Stomach (tissue), 9 donors: ENCODE results near the gene ITPR1. TPM values are rescaled to one million over a fixed set of nuclear protein-coding genes. Genes with fewer than 3 reads are reported as not detected.

Source experiments
- DNase-seq, 2 donors: peaks; one replicate each; pipeline versions ENCODE4 v3.0.0 to v3.0.0-alpha.2; 2013 to 2019
- H3K27ac ChIP-seq, 5 donors: fragments of 200-600 bp in 4 of 5; sonication (generic) in 4 of 5; one replicate each; pipeline ENCODE4 v1.5.1; 2013 to 2019; ENCODE audit warnings: mild to moderate bottlenecking in 1 of 5, moderate library complexity in 1 of 5
- H3K27me3 ChIP-seq, 3 donors: fragments of 200-600 bp; sonication (generic); one replicate each; pipeline ENCODE4 v1.5.1; 2017 to 2019; ENCODE audit warnings: mixed run types in 1 of 3
- H3K36me3 ChIP-seq, 4 donors: fragments of 200-600 bp; sonication (generic); 1 replicate in 3 of 4; 2 replicates in 1 of 4; pipeline ENCODE4 v1.5.1; 2016 to 2019
- H3K4me1 ChIP-seq, 4 donors: fragments of 200-600 bp; sonication (generic); one replicate each; pipeline ENCODE4 v1.5.1; 2016 to 2019
- H3K4me3 ChIP-seq, 4 donors: fragments of 200-600 bp; sonication (generic) in 3 of 4; one replicate each; pipeline ENCODE4 v1.5.1; 2016 to 2019; ENCODE audit warnings: mild to moderate bottlenecking in 1 of 4
- H3K9me3 ChIP-seq, 4 donors: fragments of 200-600 bp; sonication (generic); one replicate each; pipeline ENCODE4 v1.5.1; 2016 to 2019
- EP300 ChIP-seq: sonication (generic); formaldehyde crosslinking; IDR thresholded peaks from one replicate; pipeline ENCODE4 v1.6.1; 2017; ENCODE audit warnings: antibody characterized with exemption
- POLR2A ChIP-seq, 4 donors: fragments of 450-650 bp; IDR thresholded peaks; one replicate each; pipeline ENCODE4 v1.6.1; 2016; ENCODE audit warnings: antibody characterized with exemption in 4 of 4, control low read depth in 2 of 4, mild to moderate bottlenecking in 1 of 4, moderate library complexity in 1 of 4
- POLR2AphosphoS5 ChIP-seq, 3 donors: sonication (generic); formaldehyde crosslinking; IDR thresholded peaks; one replicate each; pipeline ENCODE4 v1.6.1; 2016; ENCODE audit warnings: antibody characterized with exemption in 3 of 3
- WGBS, 5 donors: extraction: QIAGEN DNeasy Blood & Tissue Kit in 3 of 5; methylation state at CpG; one replicate each; pipeline versions ENCODE4 v1.1.5 to v1.1.7; 2013 to 2018; 5-methylcytosine and 5-hydroxymethylcytosine counted together
- intact Hi-C: fragments of 100-400 bp; cut with DNase I; formaldehyde crosslinking; loops from one replicate; pipeline ENCODE4 v1.15.1; 2023; ENCODE audit warnings: low total_unique reads
- polyA plus RNA-seq, 3 donors: library from polyadenylated mRNA; stranded (reverse); fragments of 200-250 nt; gene quantifications; one replicate each; pipeline ENCODE4 v1.2.3, GENCODE V29; 2013
- total RNA-seq, 5 donors: library from RNA; depleted of rRNA; stranded (reverse); fragments of >200 nt; gene quantifications; one replicate each; pipeline versions ENCODE4 v1.1.0 to v1.2.3, GENCODE V29; 2014 to 2016
- TF ChIP-seq, protein P1 (sequence below), 7 experiments: fragments of 450-650 bp in 4 of 7; fragments of 200-600 bp in 3 of 7; sonication (generic) in 3 of 7; IDR thresholded peaks; one replicate each; pipeline ENCODE4 v1.5.1; 2016 to 2019; ENCODE audit warnings: antibody characterized with exemption in 7 of 7, control low read depth in 2 of 7, mild to moderate bottlenecking in 1 of 7
- donor health status: healthy with polysubstance abuse.
- donor health status: Bipolar disorder and iron deficiency.
- donor health status: healthy.

Gene ITPR1
- total and polyA plus RNA-seq, 8 donors = 6.6 to 192 (median 32.9) TPM

GRCh38 chr3:4685673-4686345, 192.7 kb downstream of the ITPR1 start:
- Histone ChIP-seq H3K36me3 (peaks cover 21 to 96% (median 91%) of the 10 kb centered on the region in 4 donors), H3K4me1 (peaks cover under 1 to 21% (median 18%) of the 10 kb centered on the region in 4 donors), H3K4me3 (no peak overlapping the region), H3K27me3 (no peaks in the 10 kb centered on the region), H3K9me3 (peaks cover 0 to 9% (median 4%) of the 10 kb centered on the region in 4 donors), H3K27ac (peak overlapping the region in 1 of 5 donors; percentile 40)
- 85 to 95% (median 89%) methylated on average over 10 of the region's 10 CpGs for WGBS, 5 donors
- intact Hi-C loops = no loop called here
- TF ChIP-seq POLR2A (IDR thresholded peaks at IDR 0.05) (no peak), EP300 (no peak)
- no peak for DNase-seq

DNA sequence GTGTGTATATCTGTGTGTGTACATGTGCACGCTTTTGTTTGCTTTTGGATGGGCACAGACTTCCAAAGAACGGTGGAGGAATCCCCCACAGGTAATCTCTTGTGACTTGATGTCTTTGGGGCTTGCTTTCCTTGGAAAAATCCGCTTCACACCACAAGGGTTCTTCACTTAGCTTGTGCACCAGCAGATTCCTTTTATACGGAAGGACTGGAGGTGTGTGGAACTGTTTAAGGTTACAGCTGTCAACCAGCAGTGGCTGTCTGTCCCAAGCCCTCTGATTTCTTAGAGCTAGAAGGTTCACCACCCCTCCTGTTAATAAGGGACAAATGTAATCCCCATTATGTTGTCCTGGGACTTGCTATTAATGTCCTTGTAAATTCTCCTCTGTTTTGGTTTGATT, 193.5 kb downstream of the ITPR1 start:
- peaks cover 0 to 18% (median 14%) of the 10 kb centered on the region in 4 donors for H3K4me1 ChIP-seq
- H3K36me3 ChIP-seq = peaks cover 21 to 97% (median 92%) of the 10 kb centered on the region in 4 donors
- H3K27me3 ChIP-seq = no peaks in the 10 kb centered on the region
- no peak for DNase-seq
- peak overlapping the region; percentile 35 to 59 (median 40) for H3K27ac ChIP-seq
- WGBS, 5 donors = 54 to 74% (median 65%) methylated on average over 4 of the region's 4 CpGs
- no peak for TF ChIP-seq POLR2A (IDR thresholded peaks at IDR 0.05)
- TF ChIP-seq POLR2AphosphoS5 (IDR thresholded peaks at IDR 0.05) = no peak
- TF ChIP-seq EP300 = no peak
- TF ChIP-seq, protein P1, sequence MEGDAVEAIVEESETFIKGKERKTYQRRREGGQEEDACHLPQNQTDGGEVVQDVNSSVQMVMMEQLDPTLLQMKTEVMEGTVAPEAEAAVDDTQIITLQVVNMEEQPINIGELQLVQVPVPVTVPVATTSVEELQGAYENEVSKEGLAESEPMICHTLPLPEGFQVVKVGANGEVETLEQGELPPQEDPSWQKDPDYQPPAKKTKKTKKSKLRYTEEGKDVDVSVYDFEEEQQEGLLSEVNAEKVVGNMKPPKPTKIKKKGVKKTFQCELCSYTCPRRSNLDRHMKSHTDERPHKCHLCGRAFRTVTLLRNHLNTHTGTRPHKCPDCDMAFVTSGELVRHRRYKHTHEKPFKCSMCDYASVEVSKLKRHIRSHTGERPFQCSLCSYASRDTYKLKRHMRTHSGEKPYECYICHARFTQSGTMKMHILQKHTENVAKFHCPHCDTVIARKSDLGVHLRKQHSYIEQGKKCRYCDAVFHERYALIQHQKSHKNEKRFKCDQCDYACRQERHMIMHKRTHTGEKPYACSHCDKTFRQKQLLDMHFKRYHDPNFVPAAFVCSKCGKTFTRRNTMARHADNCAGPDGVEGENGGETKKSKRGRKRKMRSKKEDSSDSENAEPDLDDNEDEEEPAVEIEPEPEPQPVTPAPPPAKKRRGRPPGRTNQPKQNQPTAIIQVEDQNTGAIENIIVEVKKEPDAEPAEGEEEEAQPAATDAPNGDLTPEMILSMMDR (IDR thresholded peaks at IDR 0.05) = no peak
- H3K9me3 ChIP-seq = peaks cover 0 to 9% (median 4%) of the 10 kb centered on the region in 4 donors
- intact Hi-C loops = no loop called here
- no peak overlapping the region for H3K4me3 ChIP-seq

- 26 to 46% (median 39%) methylated on average over 4 of the region's 4 CpGs for WGBS, 5 donors
- no peaks in the 10 kb centered on the region for H3K27me3 ChIP-seq
- peak overlapping the region; percentile 35 to 59 (median 40) for H3K27ac ChIP-seq
- H3K36me3 ChIP-seq = peaks cover 21 to 99% (median 91%) of the 10 kb centered on the region in 4 donors
- intact Hi-C loops = no loop called here
- DNase-seq = peak in 1 of 2 donors; percentile 73
- H3K9me3 ChIP-seq = peaks cover 0 to 9% (median 4%) of the 10 kb centered on the region in 4 donors
- peaks cover 0 to 18% (median 14%) of the 10 kb centered on the region in 4 donors for H3K4me1 ChIP-seq
- H3K4me3 ChIP-seq = no peak overlapping the region
- peak in 2 of 3 donors; percentile 68 to 73 for TF ChIP-seq POLR2AphosphoS5 (IDR thresholded peaks at IDR 0.05)
- TF ChIP-seq, protein P1 (IDR thresholded peaks at IDR 0.05) = no peak
Measured at GRCh38 chr3:4687167-4687566, 194.0 kb downstream of the ITPR1 start.

DNA sequence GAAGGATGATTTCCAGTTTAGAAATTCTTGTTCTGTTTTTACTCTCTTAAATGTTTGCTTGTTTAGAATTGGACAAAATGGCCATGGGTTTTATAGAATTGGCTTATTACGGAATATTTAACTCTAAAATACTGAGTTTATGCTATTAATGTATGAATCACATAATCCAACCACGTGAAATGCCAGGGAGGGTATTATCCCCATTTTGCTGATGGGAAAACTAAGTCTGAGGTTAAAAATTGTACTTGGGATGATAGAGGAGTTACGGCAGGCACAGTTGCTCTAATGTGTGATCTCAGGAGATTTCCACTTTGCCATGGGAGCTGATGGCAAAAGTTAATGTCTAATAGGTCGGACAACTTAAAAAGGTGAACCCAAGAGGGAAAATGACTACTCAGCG, 194.4 kb downstream of the ITPR1 start:
- Histone ChIP-seq H3K4me1 (peaks cover 0 to 18% (median 14%) of the 10 kb centered on the region in 4 donors), H3K9me3 (peaks cover 0 to 9% (median 4%) of the 10 kb centered on the region in 4 donors), H3K4me3 (no peak overlapping the region), H3K27me3 (no peaks in the 10 kb centered on the region), H3K27ac (peak overlapping the region; percentile 35 to 59 (median 40)), H3K36me3 (peaks cover 21 to 95% (median 90%) of the 10 kb centered on the region in 4 donors)
- intact Hi-C loops = no loop called here
- TF ChIP-seq POLR2A (IDR thresholded peaks at IDR 0.05) (no peak), POLR2AphosphoS5 (IDR thresholded peaks at IDR 0.05) (no peak), EP300 (no peak)
- TF ChIP-seq, protein P1 (IDR thresholded peaks at IDR 0.05) = no peak
- DNase-seq = no peak
- WGBS, 5 donors = 69 to 97% (median 88%) methylated on average over 5 of the region's 5 CpGs

DNA sequence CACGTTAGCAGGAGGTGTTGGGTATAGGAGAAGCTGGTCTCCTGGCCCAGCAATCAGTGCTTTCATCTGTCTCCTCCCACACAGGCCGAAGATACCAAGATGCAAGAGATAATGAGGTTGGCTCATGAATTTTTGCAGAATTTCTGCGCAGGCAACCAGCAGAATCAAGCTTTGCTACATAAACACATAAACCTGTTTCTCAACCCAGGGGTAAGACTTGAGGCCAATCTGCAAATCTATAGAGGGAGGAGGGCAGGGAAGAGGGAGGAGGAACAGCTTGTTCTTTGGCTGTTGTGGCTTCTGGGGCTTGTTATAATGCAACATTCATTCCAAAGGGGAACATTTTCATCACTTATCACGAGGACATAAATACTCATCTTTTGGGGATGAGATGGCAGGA, 195.3 kb downstream of the ITPR1 start:
- H3K36me3 ChIP-seq = peaks cover 23 to 95% (median 90%) of the 10 kb centered on the region in 4 donors

More for the DNA sequence above, 195.3 kb downstream of the ITPR1 start:
- no peak for DNase-seq
- Histone ChIP-seq H3K4me1 (peaks cover 0 to 18% (median 14%) of the 10 kb centered on the region in 4 donors), H3K27ac (peak overlapping the region in 2 of 5 donors; percentile 10 to 50), H3K9me3 (peaks cover 0 to 9% (median 4%) of the 10 kb centered on the region in 4 donors), H3K4me3 (no peak overlapping the region), H3K27me3 (no peaks in the 10 kb centered on the region)
- TF ChIP-seq, protein P1 (IDR thresholded peaks at IDR 0.05) = no peak
- TF ChIP-seq EP300 = no peak
- TF ChIP-seq POLR2AphosphoS5 (IDR thresholded peaks at IDR 0.05) = no peak
- no peak for TF ChIP-seq POLR2A (IDR thresholded peaks at IDR 0.05)
- 51 to 81% (median 67%) methylated on average over 4 of the region's 4 CpGs for WGBS, 5 donors
- intact Hi-C loops = no loop called here
